Endodermal cell (in vitro differentiated cells): Measurements from ENCODE around the gene HK3. TPM values are rescaled to one million over a fixed set of nuclear protein-coding genes. Genes with fewer than 3 reads are reported as not detected.

Experiments
- DNase-seq: peaks from one replicate; pipeline ENCODE4 v3.0.0-alpha.2; 2017
- H3K27ac ChIP-seq: 2 replicates; pipeline ENCODE4 v1.5.1; 2013; ENCODE audit warnings: mild to moderate bottlenecking, low read depth, low read length, moderate library complexity
- H3K27me3 ChIP-seq: 2 replicates; pipeline ENCODE4 v1.6.1; 2013; ENCODE audit warnings: mild to moderate bottlenecking, low read length, moderate library complexity; ENCODE audit not compliant: insufficient read depth, control insufficient read depth, poor library complexity, severe bottlenecking
- H3K36me3 ChIP-seq: 2 replicates; pipeline ENCODE4 v1.7.0; 2013; ENCODE audit warnings: mild to moderate bottlenecking, low read length, moderate library complexity; ENCODE audit not compliant: control insufficient read depth, insufficient read depth
- H3K4me1 ChIP-seq: one replicate; pipeline ENCODE4 v1.7.0; 2013; ENCODE audit warnings: low read length; ENCODE audit not compliant: control insufficient read depth, insufficient read depth
- H3K4me3 ChIP-seq: 2 replicates; pipeline ENCODE4 v1.5.1; 2013; ENCODE audit warnings: mild to moderate bottlenecking, low read length, moderate library complexity
- H3K9ac ChIP-seq: 2 replicates; pipeline ENCODE4 v1.6.1; 2013; ENCODE audit warnings: mild to moderate bottlenecking, low read length, moderate library complexity; ENCODE audit not compliant: poor library complexity, severe bottlenecking; ENCODE audit errors: extremely low read depth
- H3K9me3 ChIP-seq: 2 replicates; pipeline ENCODE4 v1.6.1; 2013; ENCODE audit warnings: mild to moderate bottlenecking, low read length, moderate library complexity; ENCODE audit not compliant: control insufficient read depth
- H3K27ac Mint-ChIP-seq: 2 replicates; pipeline ENCODE4 v1.8.0; 2020; ENCODE audit warnings: mixed read lengths
- H3K27me3 Mint-ChIP-seq: 2 replicates; pipeline ENCODE4 v1.8.0; 2021; ENCODE audit warnings: mild to moderate bottlenecking, mixed read lengths; ENCODE audit not compliant: insufficient read depth
- H3K36me3 Mint-ChIP-seq: 2 replicates; pipeline ENCODE4 v1.8.0; 2020; ENCODE audit warnings: low read depth, mixed read lengths
- H3K4me1 Mint-ChIP-seq: 2 replicates; pipeline ENCODE4 v1.8.0; 2020; ENCODE audit warnings: mixed read lengths
- H3K4me3 Mint-ChIP-seq: 2 replicates; pipeline ENCODE4 v1.8.0; 2020; ENCODE audit warnings: mild to moderate bottlenecking, moderate library complexity, mixed read lengths
- H3K9me3 Mint-ChIP-seq: 2 replicates; pipeline ENCODE4 v1.8.0; 2020; ENCODE audit warnings: mild to moderate bottlenecking, mixed read lengths
- WGBS, 2 experiments: methylation state at CpG; one replicate each; pipeline versions ENCODE4 v1.1.5 to v1.1.7; 2013; ENCODE audit warnings: missing lambda C conversion rate in 2 of 2, mixed read lengths in 1 of 2; ENCODE audit not compliant: insufficient coverage in 1 of 2, insufficient read length in 1 of 2; 5-methylcytosine and 5-hydroxymethylcytosine counted together
- total RNA-seq, 2 donors: library from RNA; stranded (reverse); fragmentation: NEBNext Ultra II Directional in 1 of 2; extraction: Animal tissue kit (Norgen Biotek cat#: 25700) in 1 of 2; gene quantifications; 2 replicates in 1 of 2; 3 replicates in 1 of 2; pipeline ENCODE4 v1.2.1, GENCODE V29; 2021
- TF ChIP-seq, protein P1 (sequence below): fragments of 200-600 bp; sonication (generic); conservative IDR thresholded peaks from 2 replicates; pipeline ENCODE4 v1.5.0; 2021; ENCODE audit warnings: antibody characterized with exemption, mild to moderate bottlenecking

The HK3 gene
- total RNA-seq, 2 donors from 2014 or later, result 0.55 TPM; not detected in 1

DNA sequence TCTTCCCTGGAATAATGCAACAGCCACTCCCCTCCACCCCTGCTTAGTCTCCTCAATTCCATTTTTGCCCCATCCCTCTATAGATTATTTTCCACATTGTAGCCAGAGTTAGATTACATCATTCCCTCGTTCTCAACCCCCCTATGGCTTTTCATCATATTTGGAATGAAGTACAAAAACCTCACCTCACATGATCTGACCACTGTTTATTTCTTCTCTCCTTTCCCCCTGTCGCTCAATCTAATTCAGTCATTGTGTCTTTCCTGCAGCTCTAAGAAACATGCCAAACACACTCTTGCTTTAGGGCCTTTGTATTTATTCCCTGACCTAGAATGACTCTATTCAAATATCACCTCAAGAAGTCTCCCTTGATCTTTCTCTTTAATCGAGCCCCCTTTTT is 22.6 kb upstream of the HK3 start:
- Histone ChIP-seq H3K27ac (no peak overlapping the region), H3K36me3 (peaks cover 31% of the 10 kb centered on the region), H3K4me1 (peaks cover 7% of the 10 kb centered on the region), H3K4me3 (no peak overlapping the region), H3K9me3 (no peaks in the 10 kb centered on the region), H3K9ac (no peak overlapping the region), H3K27me3 (no peaks in the 10 kb centered on the region)
- Mint-ChIP-seq H3K4me1 (peaks cover 11% of the 10 kb centered on the region), H3K9me3 (no peaks in the 10 kb centered on the region), H3K36me3 (peaks cover 29% of the 10 kb centered on the region), H3K27me3 (no peaks in the 10 kb centered on the region), H3K4me3 (no peak overlapping the region), H3K27ac (no peak overlapping the region)
- WGBS, 2 experiments, result 86 to 90% methylated on average over 2 to 3 of the region's 3 CpGs
- TF ChIP-seq, protein P1, sequence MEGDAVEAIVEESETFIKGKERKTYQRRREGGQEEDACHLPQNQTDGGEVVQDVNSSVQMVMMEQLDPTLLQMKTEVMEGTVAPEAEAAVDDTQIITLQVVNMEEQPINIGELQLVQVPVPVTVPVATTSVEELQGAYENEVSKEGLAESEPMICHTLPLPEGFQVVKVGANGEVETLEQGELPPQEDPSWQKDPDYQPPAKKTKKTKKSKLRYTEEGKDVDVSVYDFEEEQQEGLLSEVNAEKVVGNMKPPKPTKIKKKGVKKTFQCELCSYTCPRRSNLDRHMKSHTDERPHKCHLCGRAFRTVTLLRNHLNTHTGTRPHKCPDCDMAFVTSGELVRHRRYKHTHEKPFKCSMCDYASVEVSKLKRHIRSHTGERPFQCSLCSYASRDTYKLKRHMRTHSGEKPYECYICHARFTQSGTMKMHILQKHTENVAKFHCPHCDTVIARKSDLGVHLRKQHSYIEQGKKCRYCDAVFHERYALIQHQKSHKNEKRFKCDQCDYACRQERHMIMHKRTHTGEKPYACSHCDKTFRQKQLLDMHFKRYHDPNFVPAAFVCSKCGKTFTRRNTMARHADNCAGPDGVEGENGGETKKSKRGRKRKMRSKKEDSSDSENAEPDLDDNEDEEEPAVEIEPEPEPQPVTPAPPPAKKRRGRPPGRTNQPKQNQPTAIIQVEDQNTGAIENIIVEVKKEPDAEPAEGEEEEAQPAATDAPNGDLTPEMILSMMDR, result no peak
- no peak for DNase-seq

DNA sequence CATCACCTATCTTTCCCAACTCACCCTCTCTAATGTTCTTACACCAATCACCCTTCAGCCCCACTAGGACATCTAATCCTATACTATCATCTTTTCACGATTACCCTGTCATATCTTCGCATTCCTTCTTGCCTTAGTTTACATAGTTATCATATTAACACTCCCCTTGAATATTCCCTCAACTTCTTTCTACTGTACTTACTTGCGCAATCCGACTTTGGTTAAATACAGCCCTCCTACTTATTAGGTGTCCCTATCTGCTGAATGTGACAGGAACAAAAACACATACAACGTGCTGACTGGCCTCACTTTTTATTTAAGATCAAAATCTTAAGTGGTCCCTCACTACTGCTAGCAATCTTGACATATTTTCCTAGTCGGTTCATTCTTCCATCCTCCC is 19.5 kb upstream of the HK3 start:
- peaks cover 12% of the 10 kb centered on the region for H3K36me3 ChIP-seq
- no peaks in the 10 kb centered on the region for H3K9me3 ChIP-seq
- Mint-ChIP-seq H3K4me1 (peaks cover 14% of the 10 kb centered on the region), H3K9me3 (no peaks in the 10 kb centered on the region), H3K27ac (no peak overlapping the region), H3K27me3 (no peaks in the 10 kb centered on the region), H3K4me3 (no peak overlapping the region), H3K36me3 (peaks cover 14% of the 10 kb centered on the region)
- no peak for DNase-seq
- no peak overlapping the region for H3K27ac ChIP-seq
- 94 to 98% methylated on average over 6 of the region's 6 CpGs for WGBS, 2 experiments
- H3K4me3 ChIP-seq, result no peak overlapping the region
- H3K27me3 ChIP-seq, result no peaks in the 10 kb centered on the region
- peaks cover 17% of the 10 kb centered on the region for H3K4me1 ChIP-seq
- TF ChIP-seq, protein P1, result no peak
- no peak overlapping the region for H3K9ac ChIP-seq

DNA sequence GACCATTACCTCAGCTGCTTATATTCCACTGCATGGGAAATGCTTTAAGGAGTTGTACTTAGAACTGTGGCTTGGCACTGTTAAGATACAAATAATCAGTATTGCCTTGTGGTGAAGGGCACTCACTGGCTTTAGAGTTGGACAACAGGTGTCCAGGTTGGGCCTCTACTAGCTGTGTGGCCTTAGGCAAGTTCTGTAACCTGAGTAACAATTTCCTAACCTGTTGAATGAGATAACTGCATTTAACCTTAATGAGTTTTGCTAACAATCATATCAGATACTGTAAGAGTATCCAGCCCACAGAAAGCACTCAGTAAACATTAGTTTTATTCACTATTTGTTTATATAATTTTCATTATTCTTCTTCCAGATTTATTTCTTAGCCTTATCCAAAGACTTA is 17.2 kb upstream of the HK3 start:
- H3K9me3 ChIP-seq, result no peaks in the 10 kb centered on the region
- no peaks in the 10 kb centered on the region for H3K27me3 Mint-ChIP-seq
- no peak overlapping the region for H3K27ac Mint-ChIP-seq
- H3K36me3 ChIP-seq, result peaks cover 17% of the 10 kb centered on the region
- no peak overlapping the region for H3K4me3 ChIP-seq
- H3K27ac ChIP-seq, result no peak overlapping the region
- TF ChIP-seq, protein P1, result no peak
- H3K4me1 Mint-ChIP-seq, result peaks cover 14% of the 10 kb centered on the region
- no peak overlapping the region for H3K4me3 Mint-ChIP-seq
- H3K36me3 Mint-ChIP-seq, result peaks cover 18% of the 10 kb centered on the region
- no peak for DNase-seq
- no peak overlapping the region for H3K9ac ChIP-seq
- no peaks in the 10 kb centered on the region for H3K9me3 Mint-ChIP-seq
- H3K27me3 ChIP-seq, result no peaks in the 10 kb centered on the region
- peaks cover 16% of the 10 kb centered on the region for H3K4me1 ChIP-seq
